K562 (cell line): ENCODE data around the gene CMTM1. TPM values are rescaled to one million over a fixed set of nuclear protein-coding genes. Genes with fewer than 3 reads are reported as not detected.
A peak's percentile ranks its signal among the peaks of the same experiment; 100 is the strongest.

Experiments
- C11orf30 ChIP-seq: fragments of 450-650 bp; IDR thresholded peaks from 2 replicates; pipeline ENCODE4 v1.6.1; 2016; ENCODE audit warnings: low read depth, mild to moderate bottlenecking
- CAMTA2 ChIP-seq: fragments of 250-450 bp; sonication (Bioruptor Pico); conservative IDR thresholded peaks from 2 replicates; pipeline ENCODE4 v1.5.1; 2022
- JUND ChIP-seq, 2 experiments: IDR thresholded peaks; 2 replicates in 1 of 2; 3 replicates in 1 of 2; pipeline ENCODE4 v1.6.1; 2011; ENCODE audit warnings: borderline replicate concordance in 2 of 2, low read depth in 2 of 2, low read length in 2 of 2, improper control_type of control experiment in 1 of 2, missing biosample characterization in 1 of 2, missing genetic modification characterization in 1 of 2, missing genetic modification reagents in 1 of 2
- MAFF ChIP-seq: IDR thresholded peaks from 2 replicates; pipeline ENCODE4 v1.6.1; 2012; ENCODE audit warnings: low read length, improper control_type of control experiment
- MYC ChIP-seq, 2 experiments: fragments of 250-450 bp in 1 of 2; sonication (Bioruptor Pico) in 1 of 2; IDR thresholded peaks; 2 replicates each; pipeline versions ENCODE4 v1.5.1 to v1.6.1; 2012 to 2021; ENCODE audit warnings: low read depth in 2 of 2, borderline replicate concordance in 1 of 2, improper control_type of control experiment in 1 of 2, low read length in 1 of 2, mild to moderate bottlenecking in 1 of 2, moderate library complexity in 1 of 2
- NFE2 ChIP-seq: IDR thresholded peaks from 2 replicates; pipeline ENCODE4 v1.6.1; 2014; ENCODE audit warnings: antibody characterized with exemption, low read depth
- NR2C2 ChIP-seq, 2 experiments: fragments of 200-800 bp in 1 of 2; sonication (Bioruptor generic) in 1 of 2; sonication (generic) in 1 of 2; formaldehyde crosslinking in 1 of 2; IDR thresholded peaks; 2 replicates each; pipeline versions ENCODE4 v1.6.1 to v1.8.0; 2016 to 2022; ENCODE audit warnings: mild to moderate bottlenecking in 1 of 2, missing compliant biosample characterization in 1 of 2, missing genetic modification characterization in 1 of 2, missing genetic modification reagents in 1 of 2
- NUFIP1 ChIP-seq: fragments of 450-650 bp; IDR thresholded peaks from 2 replicates; pipeline ENCODE4 v1.6.1; 2018; ENCODE audit not compliant: partially characterized antibody
- PKNOX1 ChIP-seq: fragments of 450-650 bp; IDR thresholded peaks from 2 replicates; pipeline ENCODE4 v1.6.1; 2016
- POLR2H ChIP-seq: IDR thresholded peaks from 2 replicates; pipeline ENCODE4 v1.6.1; 2016; ENCODE audit warnings: missing genetic modification characterization, low read depth, mild to moderate bottlenecking, control low read depth, missing compliant biosample characterization, moderate library complexity
- SMARCA4 ChIP-seq: fragments of 450-650 bp; IDR thresholded peaks from 2 replicates; pipeline ENCODE4 v1.6.1; 2016
- ZBTB17 ChIP-seq: fragments of 450-650 bp; formaldehyde crosslinking; IDR thresholded peaks from 2 replicates; pipeline ENCODE4 v1.4.0; 2020; ENCODE audit warnings: mild to moderate bottlenecking
- ZBTB40 ChIP-seq, 2 experiments: fragments of 450-650 bp in 1 of 2; sonication (generic) in 1 of 2; formaldehyde crosslinking in 1 of 2; IDR thresholded peaks; 2 replicates each; pipeline versions ENCODE4 v1.7.1 to v1.9.0; 2016 to 2022; ENCODE audit warnings: inconsistent platforms in 1 of 2, mild to moderate bottlenecking in 1 of 2, missing genetic modification reagents in 1 of 2
- ZNF347 ChIP-seq: fragments of 450-650 bp; formaldehyde crosslinking; IDR thresholded peaks from 2 replicates; pipeline ENCODE4 v1.4.0; 2020; ENCODE audit warnings: low read depth, mild to moderate bottlenecking, moderate library complexity
- polyA plus RNA-seq, 8 experiments: library from polyadenylated mRNA; depleted of rRNA in 4 of 8; stranded (reverse) in 5 of 8; unstranded in 3 of 8; fragments of >200 nt; fragmentation: Nextera tagmentation in 2 of 8; fragmentation: Illumina TruSeq in 1 of 8; extraction: Ambion mirVana in 2 of 8; extraction: Trizol in 1 of 8; gene quantifications; 2 replicates each; pipeline versions ENCODE4 v1.2.1 to v1.2.3, GENCODE V29; 2011 to 2014; ENCODE audit warnings: inconsistent platforms in 1 of 8, missing spikeins in 1 of 8
- total RNA-seq, 7 experiments: library from RNA; depleted of rRNA in 6 of 7; stranded (reverse); fragments of >200 nt in 6 of 7; fragmentation: Illumina TruSeq in 2 of 7; extraction: Trizol in 2 of 7; gene quantifications; 2 replicates each; pipeline versions ENCODE4 v1.2.1 to v1.2.3, GENCODE V29; 2011 to 2021; ENCODE audit warnings: low replicate concordance in 1 of 7
- TF ChIP-seq, protein P1 (sequence below), 3 experiments: IDR thresholded peaks in 2 of 3; conservative IDR thresholded peaks in 1 of 3; 2 replicates each; pipeline ENCODE4 v1.5.1; 2011 to 2012; ENCODE audit warnings: low read length in 3 of 3, mild to moderate bottlenecking in 3 of 3, control low read depth in 2 of 3, improper control_type of control experiment in 1 of 3, inconsistent platforms in 1 of 3, low read depth in 1 of 3, mixed read lengths in 1 of 3, moderate library complexity in 1 of 3; ENCODE audit not compliant: insufficient read depth in 2 of 3

The CMTM1 gene
- total and polyA plus RNA-seq, 9 of the 15 experiments (the other 6 are each of a cell fraction or from before 2014, with no cell fraction given) = 0.25 to 2.6 (median 1.1) TPM; not detected in 2

DNA sequence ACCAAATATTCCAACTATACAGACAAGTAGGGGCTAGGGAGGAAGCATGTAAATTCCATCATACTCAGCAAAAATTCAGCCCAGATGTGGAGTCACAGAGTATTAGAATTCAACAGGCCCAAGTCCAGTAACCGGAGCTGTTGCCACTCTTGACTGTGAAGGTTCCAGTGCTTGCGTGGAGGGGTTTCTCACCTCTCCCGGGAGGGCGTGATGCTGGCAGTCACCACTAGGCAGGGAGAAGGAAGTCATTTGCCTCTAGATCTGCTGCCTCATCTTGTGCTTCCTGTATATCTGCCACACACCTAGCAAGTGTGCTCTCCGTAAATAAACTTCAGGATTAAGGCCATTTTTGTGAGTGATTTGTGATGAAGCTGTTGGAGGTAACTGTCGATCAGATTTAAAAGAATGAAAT lies 14.9 kb upstream of the CMTM1 start (continued):
- TF ChIP-seq ZBTB40 (IDR thresholded peaks at IDR 0.05) = 0 out of 2 replicates have a peak, but pooled peaks have one; percentile 52
- no peak for TF ChIP-seq ZBTB40 (CRISPR knock-in tag; IDR thresholded peaks at IDR 0.05)
- TF ChIP-seq NUFIP1 = peak; percentile 15
- TF ChIP-seq JUND (IDR thresholded peaks at IDR 0.05; ENCODE audit: borderline replicate concordance, low read depth, low read length) = 0 out of 2 replicates have a peak, but pooled peaks have one; percentile 2
- peak; percentile 44; the same call in 1 of the 3 replicates for TF ChIP-seq JUND (tag; IDR thresholded peaks at IDR 0.05; ENCODE audit: borderline replicate concordance, low read depth, low read length)
- TF ChIP-seq NR2C2 (CRISPR knock-in tag; IDR thresholded peaks at IDR 0.05) = no peak
- TF ChIP-seq NR2C2 (tag; IDR thresholded peaks at IDR 0.05) = peak; percentile 59; the same call in 1 of the 2 replicates
- no peak for TF ChIP-seq ZBTB17 (CRISPR knock-in tag)
- TF ChIP-seq, protein P1, sequence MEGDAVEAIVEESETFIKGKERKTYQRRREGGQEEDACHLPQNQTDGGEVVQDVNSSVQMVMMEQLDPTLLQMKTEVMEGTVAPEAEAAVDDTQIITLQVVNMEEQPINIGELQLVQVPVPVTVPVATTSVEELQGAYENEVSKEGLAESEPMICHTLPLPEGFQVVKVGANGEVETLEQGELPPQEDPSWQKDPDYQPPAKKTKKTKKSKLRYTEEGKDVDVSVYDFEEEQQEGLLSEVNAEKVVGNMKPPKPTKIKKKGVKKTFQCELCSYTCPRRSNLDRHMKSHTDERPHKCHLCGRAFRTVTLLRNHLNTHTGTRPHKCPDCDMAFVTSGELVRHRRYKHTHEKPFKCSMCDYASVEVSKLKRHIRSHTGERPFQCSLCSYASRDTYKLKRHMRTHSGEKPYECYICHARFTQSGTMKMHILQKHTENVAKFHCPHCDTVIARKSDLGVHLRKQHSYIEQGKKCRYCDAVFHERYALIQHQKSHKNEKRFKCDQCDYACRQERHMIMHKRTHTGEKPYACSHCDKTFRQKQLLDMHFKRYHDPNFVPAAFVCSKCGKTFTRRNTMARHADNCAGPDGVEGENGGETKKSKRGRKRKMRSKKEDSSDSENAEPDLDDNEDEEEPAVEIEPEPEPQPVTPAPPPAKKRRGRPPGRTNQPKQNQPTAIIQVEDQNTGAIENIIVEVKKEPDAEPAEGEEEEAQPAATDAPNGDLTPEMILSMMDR (IDR thresholded peaks at IDR 0.05 in 2 of 3, conservative IDR thresholded peaks at IDR 0.05 in 1 of 3; ENCODE audit: insufficient read depth in 2 of 3, low read depth in 1 of 3, low read length in 3 of 3) = peak; percentile 39 to 62 (median 44)
- no peak for TF ChIP-seq ZNF347 (CRISPR knock-in tag)
- TF ChIP-seq SMARCA4 = peak; percentile 60; the same call in 1 of the 2 replicates
- TF ChIP-seq PKNOX1 = peak; percentile 33; the same call in 1 of the 2 replicates
- peak; percentile 63; the same call in 1 of the 2 replicates for TF ChIP-seq MYC (IDR thresholded peaks at IDR 0.05; ENCODE audit: low read depth, low read length)
- no peak for TF ChIP-seq MYC (CRISPR knock-in tag; IDR thresholded peaks at IDR 0.05; ENCODE audit: borderline replicate concordance, low read depth)
- peak; percentile 91 for TF ChIP-seq MAFF
- peak; percentile 82 for TF ChIP-seq NFE2
- TF ChIP-seq CAMTA2 (CRISPR knock-in tag) = no peak
- TF ChIP-seq POLR2H (tag) = peak; percentile 4; the same call in 1 of the 2 replicates
- TF ChIP-seq C11orf30 = peak; percentile 96
